GM10266 (cell line): ENCODE results near the gene MSANTD3.

Experiments used
- DNase-seq: peaks from one replicate; pipeline ENCODE4 v3.0.0; 2012; ENCODE audit errors: extremely low spot score
- TF ChIP-seq, protein P1 (sequence below): IDR thresholded peaks from 2 replicates; pipeline ENCODE4 v1.5.1; 2012; ENCODE audit warnings: mild to moderate bottlenecking, low read depth; ENCODE audit not compliant: control insufficient read depth, insufficient read depth; ENCODE audit errors: missing control alignments

Gene MSANTD3

DNA sequence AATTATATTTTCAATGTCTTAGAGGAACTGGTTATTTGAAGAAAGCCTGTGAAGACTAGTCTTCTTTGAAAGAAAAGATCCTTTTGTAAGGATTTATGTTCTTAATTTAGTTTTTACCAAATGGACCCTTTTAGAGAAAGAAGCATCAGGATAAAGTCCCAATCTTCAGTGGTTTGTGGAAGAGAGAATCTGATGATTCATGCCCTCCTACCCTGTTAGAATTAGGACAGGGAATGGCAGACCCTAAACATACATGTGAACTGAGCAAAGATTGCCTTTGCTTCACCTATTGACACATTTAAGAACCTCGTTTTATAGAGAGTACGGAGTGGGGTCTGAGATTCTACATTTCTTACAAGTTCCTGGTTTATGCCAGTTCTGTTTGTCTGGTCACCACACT lies 26.0 kb downstream of the MSANTD3 start:
- no peak for DNase-seq
- TF ChIP-seq, protein P1, sequence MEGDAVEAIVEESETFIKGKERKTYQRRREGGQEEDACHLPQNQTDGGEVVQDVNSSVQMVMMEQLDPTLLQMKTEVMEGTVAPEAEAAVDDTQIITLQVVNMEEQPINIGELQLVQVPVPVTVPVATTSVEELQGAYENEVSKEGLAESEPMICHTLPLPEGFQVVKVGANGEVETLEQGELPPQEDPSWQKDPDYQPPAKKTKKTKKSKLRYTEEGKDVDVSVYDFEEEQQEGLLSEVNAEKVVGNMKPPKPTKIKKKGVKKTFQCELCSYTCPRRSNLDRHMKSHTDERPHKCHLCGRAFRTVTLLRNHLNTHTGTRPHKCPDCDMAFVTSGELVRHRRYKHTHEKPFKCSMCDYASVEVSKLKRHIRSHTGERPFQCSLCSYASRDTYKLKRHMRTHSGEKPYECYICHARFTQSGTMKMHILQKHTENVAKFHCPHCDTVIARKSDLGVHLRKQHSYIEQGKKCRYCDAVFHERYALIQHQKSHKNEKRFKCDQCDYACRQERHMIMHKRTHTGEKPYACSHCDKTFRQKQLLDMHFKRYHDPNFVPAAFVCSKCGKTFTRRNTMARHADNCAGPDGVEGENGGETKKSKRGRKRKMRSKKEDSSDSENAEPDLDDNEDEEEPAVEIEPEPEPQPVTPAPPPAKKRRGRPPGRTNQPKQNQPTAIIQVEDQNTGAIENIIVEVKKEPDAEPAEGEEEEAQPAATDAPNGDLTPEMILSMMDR = no peak

DNA sequence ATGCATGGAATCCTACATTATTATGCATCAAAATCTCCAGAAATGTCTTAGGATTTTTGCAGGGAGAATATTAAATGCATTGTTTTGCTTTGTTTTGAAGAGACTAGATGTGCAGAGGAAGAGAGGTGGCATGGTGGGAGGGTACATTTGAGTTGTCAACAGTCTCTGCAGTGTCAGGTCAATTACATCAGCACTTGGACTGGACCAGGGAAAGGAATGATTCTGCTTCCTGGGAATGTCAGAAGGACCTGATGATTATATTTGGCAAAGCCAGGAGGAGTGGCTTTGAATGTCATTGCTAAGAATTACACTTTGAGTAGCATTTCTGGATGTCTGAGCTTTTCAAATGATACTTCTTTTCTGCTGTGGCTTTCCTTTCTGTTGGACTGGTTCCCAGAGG lies 28.5 kb downstream of the MSANTD3 start:
- TF ChIP-seq, protein P1 = no peak
- no peak for DNase-seq

DNA sequence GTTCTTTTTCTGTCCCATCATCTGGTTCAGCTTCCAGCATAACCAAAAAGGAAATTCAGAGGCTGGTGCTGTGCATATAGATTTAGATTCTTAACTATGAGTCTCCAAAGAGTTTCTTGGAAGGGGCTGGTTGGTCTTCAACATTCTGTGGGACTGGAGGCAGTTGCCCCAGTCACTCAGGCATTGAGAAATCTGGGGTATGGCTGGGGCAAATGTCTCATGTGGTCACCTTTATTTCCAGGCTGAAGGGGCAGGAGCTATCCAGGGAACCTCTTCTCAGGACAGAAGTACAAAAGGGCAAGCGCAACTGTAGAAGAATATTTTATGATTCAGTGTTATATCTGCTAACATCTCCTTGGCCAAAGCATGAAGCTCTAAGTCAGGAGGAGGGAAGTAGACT lies 30.6 kb downstream of the MSANTD3 start:
- DNase-seq = no peak
- TF ChIP-seq, protein P1 = no peak

DNA sequence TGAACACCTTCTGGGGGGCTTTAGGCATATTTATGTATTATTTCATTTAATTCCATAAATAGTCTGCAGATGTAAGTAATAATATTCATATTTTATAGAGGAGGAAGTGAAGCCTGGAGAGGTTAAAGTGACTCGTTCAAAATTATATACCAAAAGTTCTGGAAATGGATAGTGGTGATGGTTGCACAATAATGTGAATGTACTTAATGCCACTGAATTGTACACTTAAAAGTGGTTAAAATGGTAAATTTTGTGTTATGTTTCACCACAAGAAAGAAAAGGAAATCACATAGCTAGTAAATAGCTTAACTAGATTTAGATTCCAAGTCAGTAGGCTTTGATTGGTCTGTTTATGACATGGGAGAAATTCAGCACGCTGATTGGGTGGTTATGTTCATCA lies 33.0 kb downstream of the MSANTD3 start:
- TF ChIP-seq, protein P1 = no peak

DNA sequence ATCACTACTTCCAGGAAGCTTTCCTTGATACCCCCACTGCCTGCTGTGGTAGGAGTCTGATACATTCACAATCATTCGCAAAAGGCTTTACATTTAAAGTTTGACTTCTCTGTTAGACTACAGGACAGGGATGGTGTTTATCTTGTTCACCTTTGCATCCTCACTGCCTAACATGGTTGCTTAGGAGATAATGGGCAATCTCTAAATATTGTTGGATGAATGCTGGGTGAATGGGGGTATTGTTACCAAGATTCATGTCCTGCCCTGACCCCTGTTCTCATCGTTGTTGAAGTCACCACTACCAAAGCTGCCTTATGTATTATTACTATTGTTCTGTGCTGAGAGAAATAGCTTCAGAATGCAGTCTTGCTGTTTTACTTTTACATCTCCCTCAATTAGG lies 38.3 kb downstream of the MSANTD3 start:
- no peak for DNase-seq
- TF ChIP-seq, protein P1 = no peak

More for the DNA sequence above, 33.0 kb downstream of the MSANTD3 start:
- DNase-seq = no peak

DNA sequence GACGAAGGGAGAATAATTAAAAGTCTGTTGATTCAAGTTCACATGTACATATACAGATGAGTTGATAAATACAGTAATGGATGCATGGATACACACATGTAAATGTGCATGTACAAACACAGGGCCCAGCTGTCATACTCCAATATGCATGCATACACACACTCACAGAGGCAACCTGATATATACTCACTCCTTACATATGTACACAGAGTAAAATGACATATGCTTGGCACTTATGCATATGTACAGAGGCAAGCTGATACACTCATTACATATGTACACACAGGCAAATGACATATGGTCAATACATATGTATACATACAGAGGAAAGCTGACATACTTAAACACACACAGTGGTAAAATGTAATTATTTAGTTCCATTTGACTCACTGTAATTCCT lies 38.8 kb downstream of the MSANTD3 start:
- TF ChIP-seq, protein P1 = no peak
- no peak for DNase-seq

DNA sequence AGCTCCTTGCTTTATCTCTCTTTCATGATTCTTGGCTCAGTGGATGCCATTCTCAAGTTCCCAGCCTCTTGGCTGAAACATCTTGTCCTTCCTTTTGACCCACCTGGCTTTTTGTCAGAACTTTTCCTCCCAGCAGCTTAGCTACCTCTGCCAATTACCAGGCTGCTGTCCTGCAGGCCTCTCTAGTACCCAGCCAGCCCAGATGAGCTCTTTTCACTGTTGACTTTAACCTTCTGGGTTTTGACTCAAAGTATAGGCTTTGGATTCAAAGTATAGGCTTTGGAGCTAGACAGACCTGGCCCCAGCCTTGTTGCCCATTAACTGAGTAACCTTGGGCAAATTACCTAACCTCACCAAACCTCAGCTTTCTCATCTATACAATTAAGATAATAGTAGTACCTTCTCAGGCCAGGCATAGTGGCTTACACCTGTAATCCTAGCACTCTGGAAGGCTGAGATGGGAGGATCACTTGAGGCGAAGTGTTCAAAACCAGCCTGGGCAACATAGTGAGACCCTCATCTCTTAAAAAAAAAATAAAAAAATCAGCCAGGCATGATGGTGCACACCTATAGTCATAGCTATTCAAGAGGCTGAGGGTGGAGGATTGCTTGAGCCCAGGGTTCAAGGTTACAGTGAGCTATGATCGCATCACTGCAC lies 39.4 kb downstream of the MSANTD3 start:
- TF ChIP-seq, protein P1 = no peak
- DNase-seq = no peak
